Spleen (tissue), 11 donors: Measurements from ENCODE around the gene VPS51. TPM values are rescaled to one million over a fixed set of nuclear protein-coding genes. Genes with fewer than 3 reads are reported as not detected.
A peak's percentile ranks its signal among the peaks of the same experiment; 100 is the strongest.

Experiments
- DNase-seq: peaks from one replicate; pipeline ENCODE4 v3.0.0-alpha.2; 2020
- H3K27ac ChIP-seq, 8 donors: fragments of 200-600 bp; sonication (generic) in 7 of 8; 1 replicate in 4 of 8; 2 replicates in 4 of 8; pipeline versions ENCODE4 v1.5.0 to v1.8.0; 2016 to 2021; ENCODE audit warnings: inconsistent platforms in 4 of 8, mild to moderate bottlenecking in 4 of 8, moderate library complexity in 1 of 8
- H3K27me3 ChIP-seq, 7 donors: fragments of 200-600 bp; sonication (generic) in 6 of 7; replicated peaks in 1 of 7; 1 replicate in 4 of 7; 2 replicates in 3 of 7; pipeline versions ENCODE4 v1.5.0 to v1.8.0; 2016 to 2021; ENCODE audit warnings: inconsistent platforms in 3 of 7, mild to moderate bottlenecking in 1 of 7
- H3K36me3 ChIP-seq, 6 donors: fragments of 200-600 bp; sonication (generic) in 5 of 6; 1 replicate in 4 of 6; 2 replicates in 2 of 6; pipeline versions ENCODE4 v1.5.0 to v1.8.0; 2016 to 2021; ENCODE audit warnings: inconsistent platforms in 2 of 6
- H3K4me1 ChIP-seq, 6 donors: fragments of 200-600 bp; sonication (generic) in 5 of 6; 1 replicate in 3 of 6; 2 replicates in 3 of 6; pipeline versions ENCODE4 v1.5.0 to v1.8.0; 2016 to 2021; ENCODE audit warnings: inconsistent platforms in 3 of 6
- H3K4me3 ChIP-seq, 8 donors: fragments of 200-600 bp; sonication (generic) in 7 of 8; 1 replicate in 4 of 8; 2 replicates in 4 of 8; pipeline versions ENCODE4 v1.5.0 to v1.8.0; 2016 to 2021; ENCODE audit warnings: inconsistent platforms in 4 of 8, mild to moderate bottlenecking in 4 of 8, moderate library complexity in 2 of 8
- H3K9me3 ChIP-seq, 8 donors: fragments of 200-600 bp; sonication (generic) in 7 of 8; 1 replicate in 4 of 8; 2 replicates in 4 of 8; pipeline versions ENCODE4 v1.5.0 to v1.8.0; 2016 to 2021; ENCODE audit warnings: inconsistent platforms in 4 of 8
- CTCF ChIP-seq, 11 experiments: fragments of 200-600 bp in 7 of 11; fragments of 450-650 bp in 4 of 11; sonication (generic) in 4 of 11; IDR thresholded peaks in 8 of 11; conservative IDR thresholded peaks in 3 of 11; 1 replicate in 7 of 11; 2 replicates in 4 of 11; pipeline versions ENCODE4 v1.4.0 to v1.8.0; 2016 to 2021; ENCODE audit warnings: antibody characterized with exemption in 11 of 11, inconsistent platforms in 4 of 11, mild to moderate bottlenecking in 1 of 11
- POLR2A ChIP-seq, 3 donors: fragments of 450-650 bp; IDR thresholded peaks; one replicate each; pipeline ENCODE4 v1.5.1; 2017; ENCODE audit warnings: antibody characterized with exemption in 3 of 3, mild to moderate bottlenecking in 1 of 3
- POLR2AphosphoS5 ChIP-seq, 3 donors: sonication (generic); formaldehyde crosslinking; IDR thresholded peaks; one replicate each; pipeline ENCODE4 v1.5.1; 2017; ENCODE audit warnings: antibody characterized with exemption in 3 of 3
- WGBS, 5 donors: extraction: QIAGEN DNeasy Blood & Tissue Kit in 3 of 5; methylation state at CpG; one replicate each; pipeline versions ENCODE4 v1.1.5 to v1.1.7; 2013 to 2018; 5-methylcytosine and 5-hydroxymethylcytosine counted together
- intact Hi-C: fragments of 100-400 bp; cut with DNase I; formaldehyde crosslinking; loops from one replicate; pipeline ENCODE4 v1.15.0; 2023; ENCODE audit warnings: low total_unique reads
- polyA plus RNA-seq, 3 donors: library from polyadenylated mRNA; stranded (reverse); fragments of 200-250 nt; gene quantifications; one replicate each; pipeline ENCODE4 v1.2.1, GENCODE V29; 2013
- total RNA-seq, 7 donors: library from RNA; depleted of rRNA in 3 of 7; stranded (reverse); fragments of >200 nt in 3 of 7; fragmentation: NEBNext Ultra II Directional in 4 of 7; extraction: Animal tissue kit (Norgen Biotek cat#: 25700) in 4 of 7; gene quantifications; one replicate each; pipeline versions ENCODE4 v1.1.0 to v1.2.1, GENCODE V29; 2016 to 2021
- donor health status: healthy with polysubstance abuse.
- donor health status: DM: no; HTN: no; CAD: no; lungs with moderate emphysema.
- donor health status: DM: no; HTN: no; CAD: no.
- donor health status: Bipolar disorder and iron deficiency.
- donor health status: healthy.
- donor health status: DM: no; HTN: no; CAD: no.
- donor health status: DM: yes; HTN: yes; CAD: no.

Gene VPS51
- total and polyA plus RNA-seq, 10 donors = 103 to 570 (median 149) TPM

GRCh38 chr11:65128182-65129145 is 32.5 kb downstream of the VPS51 start:
- no peaks in the 10 kb centered on the region for H3K27me3 ChIP-seq
- peak overlapping the region in 1 of 8 donors; percentile 38 for H3K27ac ChIP-seq
- no peak for TF ChIP-seq CTCF (IDR thresholded peaks at IDR 0.05 in 8 of 11, conservative IDR thresholded peaks at IDR 0.05 in 3 of 11)
- TF ChIP-seq POLR2AphosphoS5 (IDR thresholded peaks at IDR 0.05) = peak; percentile 24 to 59 (median 30)
- TF ChIP-seq POLR2A (IDR thresholded peaks at IDR 0.05) = no peak
- 84 to 92% (median 87%) methylated on average over 13 to 15 of the region's 15 CpGs for WGBS, 5 donors
- H3K4me1 ChIP-seq = peaks cover 30 to 85% (median 46%) of the 10 kb centered on the region in 6 donors
- peaks cover 14 to 92% (median 86%) of the 10 kb centered on the region in 6 donors for H3K36me3 ChIP-seq
- DNase-seq = peak; percentile 67
- intact Hi-C loops = no loop called here
- H3K4me3 ChIP-seq = no peak overlapping the region
- no peaks in the 10 kb centered on the region for H3K9me3 ChIP-seq

GRCh38 chr11:65129649-65130441 is 33.8 kb downstream of the VPS51 start:
- TF ChIP-seq POLR2AphosphoS5 (IDR thresholded peaks at IDR 0.05) (peak; percentile 51 to 65 (median 65)), POLR2A (IDR thresholded peaks at IDR 0.05) (no peak), CTCF (IDR thresholded peaks at IDR 0.05 in 8 of 11, conservative IDR thresholded peaks at IDR 0.05 in 3 of 11) (peak in 5 of 11 experiments; percentile 10 to 42 (median 25))
- peak overlapping the region in 4 of 8 donors; percentile 92 to 100 (median 96) for H3K27ac ChIP-seq
- H3K36me3 ChIP-seq = peaks cover 14 to 82% (median 80%) of the 10 kb centered on the region in 6 donors
- intact Hi-C loops = no loop called here
- H3K4me3 ChIP-seq = peak overlapping the region in 2 of 8 donors; percentile 6 to 77
- peak; percentile 82 for DNase-seq
- peaks cover 31 to 77% (median 47%) of the 10 kb centered on the region in 6 donors for H3K4me1 ChIP-seq
- H3K9me3 ChIP-seq = no peaks in the 10 kb centered on the region
- no peaks in the 10 kb centered on the region for H3K27me3 ChIP-seq
- 84 to 91% (median 87%) methylated on average over 7 to 13 of the region's 13 CpGs for WGBS, 5 donors

- peaks cover 36 to 82% (median 54%) of the 10 kb centered on the region in 6 donors for H3K4me1 ChIP-seq
- 81 to 84% (median 82%) methylated on average over 9 to 19 of the region's 19 CpGs for WGBS, 5 donors
- no peaks in the 10 kb centered on the region for H3K9me3 ChIP-seq
- peak in 1 of 3 donors; percentile 26 for TF ChIP-seq POLR2AphosphoS5 (IDR thresholded peaks at IDR 0.05)
- no peak for TF ChIP-seq POLR2A (IDR thresholded peaks at IDR 0.05)
- intact Hi-C loops = no loop called here
- peak overlapping the region in 4 of 8 donors; percentile 4 to 95 (median 84) for H3K4me3 ChIP-seq
- H3K27me3 ChIP-seq = no peaks in the 10 kb centered on the region
- H3K36me3 ChIP-seq = peaks cover 14 to 72% (median 70%) of the 10 kb centered on the region in 6 donors
- peak; percentile 77 for DNase-seq
- H3K27ac ChIP-seq = peak overlapping the region in 5 of 8 donors; percentile 7 to 100 (median 95)
Observed at GRCh38 chr11:65130631-65131416, 34.8 kb downstream of the VPS51 start.

- Histone ChIP-seq H3K36me3 (peaks cover 14 to 67% (median 64%) of the 10 kb centered on the region in 6 donors), H3K4me1 (peaks cover 38 to 86% (median 58%) of the 10 kb centered on the region in 6 donors), H3K27ac (peak overlapping the region in 5 of 8 donors; percentile 9 to 100 (median 95)), H3K27me3 (no peaks in the 10 kb centered on the region), H3K4me3 (peak overlapping the region in 4 of 8 donors; percentile 4 to 95 (median 84)), H3K9me3 (no peaks in the 10 kb centered on the region)
- intact Hi-C loops = no loop called here
- no peak for DNase-seq
- TF ChIP-seq POLR2AphosphoS5 (IDR thresholded peaks at IDR 0.05) (no peak), POLR2A (IDR thresholded peaks at IDR 0.05) (no peak), CTCF (IDR thresholded peaks at IDR 0.05 in 8 of 11, conservative IDR thresholded peaks at IDR 0.05 in 3 of 11) (no peak)
- 50 to 88% (median 77%) methylated on average over 3 of the region's 3 CpGs for WGBS, 5 donors
Observed at GRCh38 chr11:65131417-65131776, 35.4 kb downstream of the VPS51 start.
